Vagina (tissue), 2 donors: ENCODE results near the gene OR2V1.
"Not testable (repeated sequence)": the region's sequence is repeated elsewhere in the genome, so short reads cannot be mapped to it uniquely, and the experiment has no call there.

ENCODE experiments used
- CTCF ChIP-seq, 3 experiments: fragments of 450-650 bp in 2 of 3; fragments of 200-600 bp in 1 of 3; sonication (generic) in 1 of 3; IDR thresholded peaks; one replicate each; pipeline ENCODE4 v1.5.1; 2017 to 2019; ENCODE audit warnings: antibody characterized with exemption in 3 of 3, mild to moderate bottlenecking in 2 of 3, moderate library complexity in 2 of 3
- POLR2A ChIP-seq, 2 donors: fragments of 450-650 bp; IDR thresholded peaks; one replicate each; pipeline ENCODE4 v1.6.1; 2017; ENCODE audit warnings: antibody characterized with exemption in 2 of 2, mild to moderate bottlenecking in 2 of 2, moderate library complexity in 2 of 2
- POLR2AphosphoS5 ChIP-seq, 2 donors: sonication (generic); formaldehyde crosslinking; IDR thresholded peaks; one replicate each; pipeline ENCODE4 v1.9.0; 2017; ENCODE audit warnings: antibody characterized with exemption in 2 of 2, mild to moderate bottlenecking in 2 of 2, low read depth in 1 of 2; ENCODE audit not compliant: insufficient read depth in 1 of 2

GRCh38 chr5:181104606-181105390 lies 26.2 kb downstream of the OR2V1 start:
- TF ChIP-seq CTCF (IDR thresholded peaks at IDR 0.05); POLR2AphosphoS5 (IDR thresholded peaks at IDR 0.05; ENCODE audit: insufficient read depth in 1 of 2, low read depth in 1 of 2); POLR2A (IDR thresholded peaks at IDR 0.05): not testable (repeated sequence)
